ENCODE data around the gene SPATA31E1. TPM values are rescaled to one million over a fixed set of nuclear protein-coding genes. Genes with fewer than 3 reads are reported as not detected.
A peak's percentile ranks its signal among the peaks of the same experiment; 100 is the strongest.

The SPATA31E1 gene
- total RNA-seq, 1 donor from 2014 or later, result not detected

GRCh38 chr9:87885484-87886189, 3.0 kb downstream of the SPATA31E1 start:
- no peak for DNase-seq (ENCODE audit: low spot score)

GRCh38 chr9:87886210-87886932, 3.7 kb downstream of the SPATA31E1 start:
- H3K9me3 Mint-ChIP-seq (ENCODE audit: low read depth), result no peaks in the 10 kb centered on the region
- no peak overlapping the region for H3K4me3 Mint-ChIP-seq (ENCODE audit: unreplicated experiment)
- H3K36me3 Mint-ChIP-seq (ENCODE audit: low read depth), result no peaks in the 10 kb centered on the region
- peaks cover 2% of the 10 kb centered on the region for H3K27me3 Mint-ChIP-seq (ENCODE audit: low read depth)
- no peak for DNase-seq (ENCODE audit: low spot score)
- no peaks in the 10 kb centered on the region for H3K4me1 Mint-ChIP-seq (ENCODE audit: low read depth)
- no peak overlapping the region for H3K27ac Mint-ChIP-seq (ENCODE audit: unreplicated experiment)
- TF ChIP-seq, protein P1, sequence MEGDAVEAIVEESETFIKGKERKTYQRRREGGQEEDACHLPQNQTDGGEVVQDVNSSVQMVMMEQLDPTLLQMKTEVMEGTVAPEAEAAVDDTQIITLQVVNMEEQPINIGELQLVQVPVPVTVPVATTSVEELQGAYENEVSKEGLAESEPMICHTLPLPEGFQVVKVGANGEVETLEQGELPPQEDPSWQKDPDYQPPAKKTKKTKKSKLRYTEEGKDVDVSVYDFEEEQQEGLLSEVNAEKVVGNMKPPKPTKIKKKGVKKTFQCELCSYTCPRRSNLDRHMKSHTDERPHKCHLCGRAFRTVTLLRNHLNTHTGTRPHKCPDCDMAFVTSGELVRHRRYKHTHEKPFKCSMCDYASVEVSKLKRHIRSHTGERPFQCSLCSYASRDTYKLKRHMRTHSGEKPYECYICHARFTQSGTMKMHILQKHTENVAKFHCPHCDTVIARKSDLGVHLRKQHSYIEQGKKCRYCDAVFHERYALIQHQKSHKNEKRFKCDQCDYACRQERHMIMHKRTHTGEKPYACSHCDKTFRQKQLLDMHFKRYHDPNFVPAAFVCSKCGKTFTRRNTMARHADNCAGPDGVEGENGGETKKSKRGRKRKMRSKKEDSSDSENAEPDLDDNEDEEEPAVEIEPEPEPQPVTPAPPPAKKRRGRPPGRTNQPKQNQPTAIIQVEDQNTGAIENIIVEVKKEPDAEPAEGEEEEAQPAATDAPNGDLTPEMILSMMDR (IDR thresholded peaks at IDR 0.05), result no peak

More at GRCh38 chr9:87885484-87886189, 3.0 kb downstream of the SPATA31E1 start:
- peaks cover 2% of the 10 kb centered on the region for H3K27me3 Mint-ChIP-seq (ENCODE audit: low read depth)
- TF ChIP-seq, protein P1 (IDR thresholded peaks at IDR 0.05), result no peak
- no peaks in the 10 kb centered on the region for H3K9me3 Mint-ChIP-seq (ENCODE audit: low read depth)
- no peak overlapping the region for H3K4me3 Mint-ChIP-seq (ENCODE audit: unreplicated experiment)
- no peaks in the 10 kb centered on the region for H3K4me1 Mint-ChIP-seq (ENCODE audit: low read depth)
- no peak overlapping the region for H3K27ac Mint-ChIP-seq (ENCODE audit: unreplicated experiment)
- H3K36me3 Mint-ChIP-seq (ENCODE audit: low read depth), result no peaks in the 10 kb centered on the region

DNA sequence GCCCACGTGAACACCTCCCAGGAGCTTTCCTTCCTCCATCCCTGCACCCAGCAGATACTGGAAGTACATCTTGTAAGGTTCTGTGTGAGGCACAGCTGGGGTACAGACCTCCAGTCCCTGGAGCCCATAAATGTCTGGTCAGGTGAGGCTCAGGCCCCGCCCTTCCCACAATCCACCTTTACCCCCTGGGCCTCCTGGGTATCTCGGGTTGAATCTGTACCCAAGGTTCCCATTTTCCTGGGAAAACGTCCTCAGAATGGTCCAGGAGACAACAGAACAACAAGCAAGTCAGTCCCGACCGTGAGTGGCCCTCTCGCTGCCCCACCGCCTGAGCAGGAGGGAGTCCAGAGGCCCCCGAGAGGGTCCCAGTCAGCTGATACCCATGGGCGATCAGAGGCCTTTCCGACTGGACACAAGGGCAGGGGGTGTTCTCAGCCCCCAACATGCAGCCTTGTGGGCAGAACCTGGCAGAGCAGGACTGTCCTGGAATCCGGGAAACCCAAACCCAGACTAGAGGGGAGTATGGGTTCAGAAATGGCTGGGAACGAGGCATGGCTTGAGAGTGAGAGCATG, 4.3 kb downstream of the SPATA31E1 start:
- no peak for DNase-seq (ENCODE audit: low spot score)
- Mint-ChIP-seq H3K36me3 (ENCODE audit: low read depth) (no peaks in the 10 kb centered on the region), H3K27ac (ENCODE audit: unreplicated experiment) (no peak overlapping the region), H3K9me3 (ENCODE audit: low read depth) (no peaks in the 10 kb centered on the region), H3K4me1 (ENCODE audit: low read depth) (no peaks in the 10 kb centered on the region), H3K27me3 (ENCODE audit: low read depth) (peaks cover 2% of the 10 kb centered on the region), H3K4me3 (ENCODE audit: unreplicated experiment) (no peak overlapping the region)
- TF ChIP-seq, protein P1 (IDR thresholded peaks at IDR 0.05), result no peak

DNA sequence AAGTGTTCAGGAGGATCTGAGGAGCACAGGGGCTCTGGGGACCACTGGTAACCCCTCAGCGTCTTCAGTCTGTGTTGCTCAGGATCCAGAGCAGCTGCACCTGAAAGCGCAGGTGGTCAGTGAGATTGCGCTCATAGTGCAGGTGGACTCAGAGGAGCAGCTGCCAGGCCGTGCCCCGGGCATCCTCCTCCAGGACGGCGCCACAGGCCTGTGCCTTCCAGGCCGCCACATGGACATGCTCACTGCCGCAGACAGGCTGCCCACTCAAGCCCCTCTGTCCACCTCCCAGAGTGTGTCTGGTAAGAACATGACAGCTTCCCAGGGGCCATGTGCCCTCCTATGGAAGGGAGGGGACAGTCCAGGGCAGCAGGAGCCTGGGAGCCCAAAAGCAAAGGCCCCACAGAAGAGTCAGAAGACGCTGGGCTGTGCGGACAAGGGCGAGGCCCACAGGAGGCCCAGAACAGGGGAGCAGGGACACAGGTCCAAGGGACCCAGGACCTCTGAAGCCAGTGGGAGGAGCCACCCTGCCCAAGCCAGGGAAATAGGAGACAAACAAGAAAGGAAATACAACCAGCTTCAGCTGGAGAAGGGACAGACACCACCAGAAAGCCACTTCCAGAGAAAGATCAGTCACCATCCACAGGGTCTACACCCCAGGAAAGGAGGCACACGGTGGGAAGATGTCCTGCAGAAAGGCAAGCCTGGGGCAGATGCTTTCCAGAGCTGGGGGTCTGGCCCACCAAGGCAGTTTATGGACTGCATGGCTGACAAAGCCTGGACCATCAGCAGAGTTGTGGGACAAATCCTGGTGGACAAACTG, 5.2 kb downstream of the SPATA31E1 start:
- Mint-ChIP-seq H3K4me1 (ENCODE audit: low read depth) (no peaks in the 10 kb centered on the region), H3K27me3 (ENCODE audit: low read depth) (peaks cover 4% of the 10 kb centered on the region), H3K36me3 (ENCODE audit: low read depth) (no peaks in the 10 kb centered on the region), H3K9me3 (ENCODE audit: low read depth) (peaks cover 6% of the 10 kb centered on the region), H3K4me3 (ENCODE audit: unreplicated experiment) (no peak overlapping the region), H3K27ac (ENCODE audit: unreplicated experiment) (no peak overlapping the region)
- DNase-seq (ENCODE audit: low spot score), result peak; percentile 60
- TF ChIP-seq, protein P1 (IDR thresholded peaks at IDR 0.05), result no peak

GRCh38 chr9:87888501-87888900, 5.8 kb downstream of the SPATA31E1 start:
- H3K27me3 Mint-ChIP-seq (ENCODE audit: low read depth), result peaks cover 4% of the 10 kb centered on the region
- peak; percentile 86 for DNase-seq (ENCODE audit: low spot score)
- no peak overlapping the region for H3K27ac Mint-ChIP-seq (ENCODE audit: unreplicated experiment)
- H3K4me1 Mint-ChIP-seq (ENCODE audit: low read depth), result no peaks in the 10 kb centered on the region
- TF ChIP-seq, protein P1 (IDR thresholded peaks at IDR 0.05), result no peak
- H3K36me3 Mint-ChIP-seq (ENCODE audit: low read depth), result no peaks in the 10 kb centered on the region
- peaks cover 9% of the 10 kb centered on the region for H3K9me3 Mint-ChIP-seq (ENCODE audit: low read depth)
- no peak overlapping the region for H3K4me3 Mint-ChIP-seq (ENCODE audit: unreplicated experiment)
